GM18861 (cell line): Measurements from ENCODE around the gene PAPOLA.

ENCODE experiments used
- ATAC-seq: cut with Tn5 transposase; IDR thresholded peaks from one replicate; pipeline ENCODE4 v1.9.1; 2021; ENCODE audit not compliant: unreplicated experiment

The PAPOLA gene

GRCh38 chr14:96584907-96585671 lies 82.9 kb downstream of the PAPOLA start:
- ATAC-seq: no peak

GRCh38 chr14:96585672-96586013 lies 83.5 kb downstream of the PAPOLA start:
- no peak for ATAC-seq

GRCh38 chr14:96586056-96586455 lies 83.9 kb downstream of the PAPOLA start:
- no peak for ATAC-seq

GRCh38 chr14:96586921-96587822 lies 85.0 kb downstream of the PAPOLA start:
- no peak for ATAC-seq

GRCh38 chr14:96587823-96588385 lies 85.7 kb downstream of the PAPOLA start:
- ATAC-seq: no peak

GRCh38 chr14:96588410-96589257 lies 86.5 kb downstream of the PAPOLA start:
- no peak for ATAC-seq

GRCh38 chr14:96589577-96589976 lies 87.4 kb downstream of the PAPOLA start:
- ATAC-seq: no peak

GRCh38 chr14:96590190-96590864 lies 88.1 kb downstream of the PAPOLA start:
- ATAC-seq: no peak

GRCh38 chr14:96592591-96593386 lies 90.6 kb downstream of the PAPOLA start:
- ATAC-seq: no peak

GRCh38 chr14:96594961-96595360 lies 92.8 kb downstream of the PAPOLA start:
- ATAC-seq: no peak

- no peak for ATAC-seq
Measured at GRCh38 chr14:96597680-96598079, 95.5 kb downstream of the PAPOLA start.

GRCh38 chr14:96598332-96598928 lies 96.2 kb downstream of the PAPOLA start:
- no peak for ATAC-seq

- no peak for ATAC-seq
Measured at GRCh38 chr14:96599076-96599475, 96.9 kb downstream of the PAPOLA start.

GRCh38 chr14:96602186-96602585 lies 100.0 kb downstream of the PAPOLA start:
- ATAC-seq: no peak

- ATAC-seq: no peak
Measured at GRCh38 chr14:96603350-96604255, 101.4 kb downstream of the PAPOLA start.

GRCh38 chr14:96614481-96614881 lies 112.3 kb downstream of the PAPOLA start:
- ATAC-seq: no peak

GRCh38 chr14:96616161-96616721 lies 114.1 kb downstream of the PAPOLA start:
- ATAC-seq: no peak
